GM19193 (cell line): ENCODE results near the gene ZFP3.

Experiments
- POLR2A ChIP-seq: IDR thresholded peaks from 4 replicates; pipeline ENCODE4 v1.6.1; 2011; ENCODE audit not compliant: insufficient read depth, insufficient read length; ENCODE audit errors: extremely low read depth

ZFP3 gene

DNA sequence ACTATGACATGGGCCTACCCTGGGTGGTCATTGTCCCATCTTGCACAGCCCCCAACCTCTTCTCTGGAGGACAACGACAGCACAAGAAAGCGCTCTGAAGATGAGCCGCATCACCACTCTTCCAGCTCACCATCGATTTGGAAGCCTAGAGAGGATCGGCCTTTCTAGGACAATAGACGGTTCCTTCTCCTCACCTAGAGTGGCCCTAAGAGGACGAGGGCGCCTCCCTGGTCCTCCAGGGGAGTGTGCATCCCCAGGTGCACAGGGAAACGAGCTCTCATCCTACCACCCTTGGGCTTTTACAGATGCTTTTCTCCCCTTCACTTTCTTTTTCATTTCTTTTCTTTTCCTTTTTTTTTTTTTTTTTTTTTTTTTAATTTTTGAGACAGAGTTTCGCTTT, 22.7 kb upstream of the ZFP3 start:
- TF ChIP-seq POLR2A = no peak

DNA sequence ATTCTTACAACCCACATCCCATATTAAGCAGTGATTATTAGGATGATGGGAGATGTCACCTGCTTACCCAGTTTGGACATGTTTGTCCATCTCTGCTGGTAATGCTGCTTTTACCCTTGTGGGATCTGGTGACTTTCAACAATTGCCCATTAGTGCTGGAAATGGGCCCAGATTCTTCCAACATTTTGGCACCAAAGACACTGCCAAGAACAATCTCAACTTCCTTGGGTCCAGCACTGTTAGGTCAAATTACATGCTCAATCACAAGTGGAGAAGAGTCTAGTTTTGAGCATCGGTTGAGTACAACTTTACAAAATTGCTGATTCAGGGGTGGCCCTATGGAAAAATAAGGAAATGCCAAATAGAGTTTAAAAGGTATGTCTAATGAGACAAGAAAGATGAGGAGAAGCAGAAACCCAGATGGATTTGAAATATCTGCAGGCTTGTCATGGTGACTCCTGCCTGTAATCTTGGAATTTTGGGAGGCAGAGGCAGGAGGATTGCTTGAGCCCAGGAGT, 13.0 kb upstream of the ZFP3 start:
- TF ChIP-seq POLR2A = no peak

DNA sequence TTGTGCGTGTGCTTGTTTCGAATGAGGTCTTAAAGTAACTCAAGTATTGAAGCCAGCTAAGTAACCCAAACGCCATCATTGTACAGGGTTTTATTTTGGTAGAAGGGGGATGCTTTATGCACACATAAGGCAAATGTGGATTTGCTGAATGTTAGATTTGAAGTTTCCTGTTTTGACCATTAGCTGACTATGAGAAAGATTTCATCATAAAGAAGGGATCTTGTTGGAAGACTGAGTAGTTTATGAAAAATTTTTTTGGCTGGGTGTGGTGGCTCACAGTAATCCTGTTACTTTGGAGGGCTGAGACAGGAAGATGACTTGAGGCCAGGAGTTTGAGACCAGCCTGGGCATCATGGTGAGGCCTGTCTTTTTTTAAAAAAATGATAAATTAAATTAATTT, 10.0 kb upstream of the ZFP3 start:
- TF ChIP-seq POLR2A = no peak

DNA sequence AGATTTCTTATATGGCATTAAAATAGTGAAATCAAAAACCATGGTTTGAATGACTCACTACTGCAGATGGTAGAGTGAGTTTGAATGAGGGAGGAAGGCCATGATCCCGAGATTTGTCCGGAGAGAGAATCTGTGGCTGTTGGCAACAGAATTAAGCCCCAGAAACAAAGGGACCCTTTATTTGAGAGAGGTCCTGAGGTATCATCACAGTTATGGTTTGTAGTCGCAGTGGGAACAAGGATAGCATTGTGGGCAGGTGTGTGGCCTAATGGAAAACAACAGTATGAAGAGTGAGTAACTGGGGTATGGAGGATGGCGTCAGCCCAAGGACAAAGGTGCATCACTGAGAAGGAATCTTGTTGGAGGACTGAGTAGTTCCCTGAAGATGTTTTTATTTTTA, 8.5 kb upstream of the ZFP3 start:
- no peak for TF ChIP-seq POLR2A

DNA sequence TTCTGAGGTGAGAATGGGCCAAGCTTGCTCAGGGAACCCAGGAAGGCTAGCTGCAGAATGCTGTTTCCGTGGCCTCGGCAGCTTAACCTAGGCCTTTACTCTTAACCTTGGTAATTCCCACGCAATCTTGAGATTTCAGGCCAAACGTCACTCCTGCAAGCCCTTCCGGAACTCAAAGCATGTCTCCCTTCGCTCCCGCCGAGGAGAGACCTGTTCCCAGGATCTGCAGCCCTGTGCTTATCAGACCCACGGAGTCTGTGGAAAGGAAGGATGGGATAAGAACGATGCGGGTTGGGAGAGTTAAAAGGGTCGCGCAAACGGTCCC, 524 bp upstream of the ZFP3 start:
- TF ChIP-seq POLR2A = no peak

DNA sequence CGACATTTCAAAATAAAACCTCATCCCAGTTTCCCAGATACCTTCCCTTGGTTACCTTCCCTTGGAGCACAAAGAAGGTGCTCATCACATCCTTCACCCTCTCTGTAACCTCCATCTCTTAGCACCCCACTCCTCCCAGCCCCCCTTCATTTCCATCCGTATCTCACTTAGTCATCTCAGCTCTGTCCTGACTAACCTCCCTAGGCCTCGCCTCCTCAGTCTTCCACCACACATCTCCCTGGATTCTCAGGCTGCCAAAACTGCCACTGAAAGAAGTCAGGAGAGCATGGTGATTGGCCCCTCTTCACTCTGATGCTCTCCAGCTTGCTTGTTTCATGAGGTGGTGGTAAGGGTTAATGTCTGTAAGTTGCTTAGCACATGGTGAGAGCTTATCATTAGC, 2.3 kb downstream of the ZFP3 start:
- TF ChIP-seq POLR2A = no peak

DNA sequence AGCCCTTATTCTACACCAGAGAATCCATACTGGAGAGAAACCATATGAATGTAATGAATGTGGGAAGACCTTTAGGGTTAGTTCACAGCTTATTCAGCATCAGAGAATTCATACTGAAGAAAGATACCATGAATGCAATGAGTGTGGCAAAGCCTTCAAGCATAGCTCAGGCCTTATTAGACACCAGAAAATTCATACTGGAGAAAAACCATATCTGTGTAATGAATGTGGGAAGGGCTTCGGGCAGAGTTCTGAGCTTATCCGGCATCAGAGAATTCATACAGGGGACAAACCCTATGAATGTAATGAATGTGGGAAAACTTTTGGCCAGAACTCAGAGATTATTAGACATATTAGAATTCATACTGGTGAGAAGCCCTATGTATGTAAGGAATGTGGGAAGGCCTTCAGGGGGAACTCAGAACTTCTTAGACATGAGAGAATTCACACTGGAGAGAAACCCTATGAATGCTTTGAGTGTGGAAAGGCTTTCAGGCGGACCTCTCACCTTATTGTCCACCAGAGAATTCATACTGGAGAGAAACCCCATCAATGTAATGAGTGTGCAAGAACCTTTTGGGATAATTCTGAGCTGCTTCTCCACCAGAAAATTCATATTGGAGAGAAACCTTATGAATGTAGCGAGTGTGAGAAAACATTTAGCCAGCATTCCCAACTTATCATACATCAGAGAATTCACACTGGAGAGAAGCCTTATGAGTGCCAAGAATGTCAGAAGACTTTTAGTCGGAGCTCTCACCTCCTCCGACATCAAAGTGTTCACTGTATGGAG, 14.1 kb downstream of the ZFP3 start:
- TF ChIP-seq POLR2A = no peak

DNA sequence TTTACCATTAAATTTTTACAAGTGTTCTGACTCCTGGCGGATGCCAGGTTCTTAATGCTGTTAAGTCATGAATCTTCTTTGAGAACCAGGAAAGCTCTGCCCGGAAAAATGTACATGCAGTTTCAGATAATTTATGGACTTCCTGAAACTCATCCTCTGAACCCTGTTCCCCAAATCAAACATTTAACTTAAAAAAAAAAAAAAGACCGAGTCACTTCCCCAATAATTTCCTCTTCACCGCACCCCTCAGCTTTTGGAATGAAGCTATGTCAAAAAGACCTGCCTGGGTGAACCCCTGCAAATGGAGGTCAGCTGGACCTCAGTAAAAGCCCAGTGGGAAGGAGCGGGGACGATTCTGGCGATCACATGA, 18.4 kb downstream of the ZFP3 start:
- no peak for TF ChIP-seq POLR2A

DNA sequence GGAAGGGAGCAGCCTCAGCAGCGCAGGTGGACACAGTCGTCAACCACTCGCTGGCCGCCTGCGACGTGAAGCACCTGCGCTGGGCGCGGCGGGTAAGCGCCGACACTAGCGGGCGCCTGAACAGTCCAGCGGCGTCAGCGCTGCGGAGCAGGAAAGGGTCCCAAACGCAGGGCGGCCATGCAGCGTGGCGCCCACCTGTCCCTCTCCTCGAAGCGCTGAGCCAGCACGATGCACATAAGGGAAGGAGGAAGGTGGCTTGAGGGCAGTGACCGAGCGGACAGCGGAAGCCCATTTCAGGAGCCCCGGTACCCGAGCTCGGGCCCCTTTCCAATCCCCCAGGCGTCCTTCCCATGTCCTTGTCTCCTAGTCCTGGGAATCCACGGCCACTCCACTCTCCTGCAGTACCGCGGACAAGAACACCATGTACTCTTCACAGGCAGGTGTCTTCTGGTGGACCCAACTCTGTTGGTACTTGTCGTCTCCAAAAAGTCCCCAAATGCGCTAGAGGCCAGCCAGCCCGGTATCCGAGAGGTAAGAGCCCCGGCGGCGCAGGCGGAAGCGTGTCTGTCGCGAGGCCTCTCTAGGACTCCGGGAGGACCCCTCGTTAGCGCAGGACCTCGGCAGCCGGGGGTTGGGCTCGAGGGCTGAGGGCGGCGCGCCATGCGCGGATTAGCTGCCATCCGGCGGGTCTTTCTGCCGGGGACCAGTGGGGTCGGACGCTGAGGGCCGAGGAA, 19.0 kb downstream of the ZFP3 start:
- no peak for TF ChIP-seq POLR2A

DNA sequence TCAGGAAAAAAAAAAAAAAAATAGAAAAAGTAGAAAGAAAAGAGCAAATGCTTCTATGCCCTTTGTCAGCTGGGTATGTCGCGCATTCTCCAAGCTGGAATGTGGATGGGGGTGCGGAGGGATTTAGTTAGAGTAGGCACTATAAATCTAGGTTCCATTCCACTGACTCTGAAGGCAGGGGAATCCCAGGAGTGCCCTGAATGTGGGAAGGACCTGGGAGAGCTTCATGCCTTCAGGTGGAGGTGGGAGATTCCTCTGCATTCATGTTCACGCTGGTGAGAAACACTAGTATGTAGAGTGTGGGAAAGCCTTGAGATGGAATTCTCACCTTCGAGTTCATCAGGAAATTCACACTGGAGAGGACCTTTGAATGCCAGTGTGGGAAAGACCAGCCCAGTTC, 21.0 kb downstream of the ZFP3 start:
- TF ChIP-seq POLR2A = no peak

DNA sequence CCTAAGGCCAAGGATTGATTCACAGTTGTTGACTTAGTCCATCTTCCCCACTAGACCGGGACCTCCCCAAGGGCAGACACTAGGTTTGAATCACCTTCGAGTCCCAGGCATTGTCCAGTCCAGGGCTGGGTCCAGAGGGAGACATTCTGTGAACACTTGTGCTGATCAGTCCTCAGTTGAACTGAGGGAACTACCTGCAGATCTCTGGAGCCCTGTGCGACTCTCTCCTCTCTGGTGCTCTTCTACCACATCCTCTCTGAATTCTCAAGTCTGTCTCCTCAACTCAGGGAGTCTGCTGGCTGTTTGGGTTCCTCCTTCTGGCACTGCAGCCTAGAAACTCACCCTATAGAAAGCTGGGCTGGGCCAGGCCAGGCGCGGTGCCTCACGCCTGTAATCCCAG, 22.6 kb downstream of the ZFP3 start:
- no peak for TF ChIP-seq POLR2A

DNA sequence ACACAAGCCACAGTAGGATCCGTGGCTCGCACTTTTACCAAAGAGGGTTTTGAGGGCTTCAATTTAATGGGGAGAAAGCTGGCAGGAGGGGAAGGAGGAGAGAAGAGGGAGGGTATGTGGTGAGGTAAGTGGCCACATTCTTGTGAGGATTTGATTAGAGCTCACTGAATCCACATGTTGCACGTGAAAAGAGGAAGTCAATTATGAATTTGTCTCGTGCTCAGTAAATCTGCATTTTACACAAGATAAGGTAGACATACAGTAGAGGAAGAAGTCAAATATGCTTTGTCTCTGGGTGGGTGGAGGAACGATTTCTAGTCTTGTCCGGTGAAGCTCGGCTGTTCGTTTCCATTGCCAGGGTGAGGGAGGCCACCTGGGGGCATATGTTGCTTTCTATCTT, 32.5 kb downstream of the ZFP3 start:
- TF ChIP-seq POLR2A = no peak

DNA sequence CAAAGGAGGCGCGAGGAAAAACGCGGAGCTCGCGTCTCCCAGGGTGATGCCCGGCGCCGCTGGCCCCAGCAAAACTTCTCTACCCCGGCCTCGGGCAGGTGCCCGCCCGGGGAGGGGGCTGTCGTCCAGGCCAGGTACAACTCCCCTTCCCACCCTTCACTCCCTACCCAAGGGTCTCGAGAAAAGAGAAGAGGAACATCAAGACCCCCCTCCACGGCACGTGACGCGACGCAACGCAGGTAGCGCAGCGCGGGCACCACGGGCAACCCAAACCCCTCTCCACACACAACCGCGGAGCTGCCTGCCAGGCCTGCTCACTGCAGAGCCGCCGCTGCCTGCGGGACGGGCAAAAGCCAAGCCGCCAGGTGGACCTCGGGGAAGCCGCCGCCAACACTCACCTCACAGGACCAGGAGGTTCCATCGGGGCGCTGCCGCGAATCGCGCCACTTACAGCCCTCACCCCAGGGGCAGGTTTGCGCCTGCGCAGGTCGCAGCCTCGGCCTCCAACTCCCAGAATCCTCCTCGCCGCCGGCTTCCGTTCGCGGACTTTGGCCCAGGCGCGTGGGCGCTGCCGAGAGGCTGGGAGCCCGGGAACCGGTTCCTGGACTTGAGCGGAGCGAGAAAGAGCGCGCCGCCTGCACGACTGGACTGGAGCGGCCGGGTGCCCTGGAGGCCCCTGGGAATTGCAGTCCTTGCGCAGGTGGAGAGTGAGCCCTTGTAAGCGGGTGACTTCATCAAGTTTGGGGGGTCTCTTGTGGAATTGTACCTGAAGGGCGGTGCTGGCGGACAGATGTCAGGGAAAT, 33.3 kb downstream of the ZFP3 start, which contains the start of gene ZNF232:
TSS of gene ZNF232 (minus strand) at position 477 of the 803 bp plus-strand sequence. CDS start at position 421, 56 bp downstream.
- peak; percentile 78 for TF ChIP-seq POLR2A

DNA sequence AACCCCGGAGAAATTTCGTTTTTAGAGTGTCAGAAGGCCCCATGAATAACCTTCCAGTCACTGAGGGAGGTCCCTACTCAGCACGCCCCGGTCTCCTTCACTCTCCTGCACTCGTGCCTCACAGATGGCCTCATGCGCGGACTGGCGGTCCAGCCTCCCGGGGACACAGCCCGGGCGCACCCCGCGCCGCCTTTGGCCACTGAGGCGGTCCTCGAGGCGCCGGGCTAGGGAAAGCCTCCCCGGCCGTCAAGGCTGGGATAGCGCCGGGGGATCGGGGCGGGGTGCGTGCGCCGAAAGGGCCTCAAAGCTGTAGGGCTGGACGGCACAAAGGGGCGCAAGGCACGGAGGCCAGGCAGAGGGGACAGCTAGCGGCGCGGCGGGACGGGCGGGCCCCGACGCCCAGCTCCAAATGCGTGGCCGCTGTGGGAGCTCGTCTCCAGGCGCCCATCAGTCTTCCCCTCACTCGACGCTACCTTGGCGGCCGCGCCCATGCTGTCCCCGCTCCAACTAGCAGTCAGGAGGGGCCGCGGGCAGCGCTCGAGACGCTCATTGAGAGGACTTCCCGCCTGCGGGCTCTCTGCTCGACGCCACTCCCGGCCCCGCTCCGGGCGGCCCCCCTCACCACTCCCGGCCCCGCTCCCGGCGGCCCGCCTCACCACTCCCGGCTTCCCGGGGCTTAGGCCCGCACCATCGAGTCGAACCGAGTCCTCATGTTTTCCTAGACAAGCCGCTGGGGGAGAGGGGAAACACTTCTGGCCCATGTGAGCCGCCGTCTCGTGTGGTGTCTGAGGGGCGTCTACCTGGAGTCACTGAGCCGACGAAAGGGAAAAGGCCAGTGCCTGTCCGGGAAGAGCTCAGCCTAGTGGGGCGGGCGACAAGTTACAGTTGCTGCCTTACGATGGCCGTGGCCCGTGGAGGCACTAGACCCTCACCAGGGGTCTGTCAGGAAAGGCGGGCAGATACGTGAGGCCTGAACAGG, 37.7 kb downstream of the ZFP3 start, which contains the start of gene USP6:
TSS of gene USP6 (plus strand) at position 360 of the 979 bp plus-strand sequence. CDS start 14,336 bp downstream, outside the sequence.
- TF ChIP-seq POLR2A = no peak
